ENCODE results near the gene ABCC8.

Gene ABCC8

GRCh38 chr11:17469998-17470397 is 6.6 kb downstream of the ABCC8 start:
- no peak for DNase-seq (ENCODE audit: low spot score)

GRCh38 chr11:17468122-17468521 is 8.5 kb downstream of the ABCC8 start:
- no peak for DNase-seq (ENCODE audit: low spot score)

DNA sequence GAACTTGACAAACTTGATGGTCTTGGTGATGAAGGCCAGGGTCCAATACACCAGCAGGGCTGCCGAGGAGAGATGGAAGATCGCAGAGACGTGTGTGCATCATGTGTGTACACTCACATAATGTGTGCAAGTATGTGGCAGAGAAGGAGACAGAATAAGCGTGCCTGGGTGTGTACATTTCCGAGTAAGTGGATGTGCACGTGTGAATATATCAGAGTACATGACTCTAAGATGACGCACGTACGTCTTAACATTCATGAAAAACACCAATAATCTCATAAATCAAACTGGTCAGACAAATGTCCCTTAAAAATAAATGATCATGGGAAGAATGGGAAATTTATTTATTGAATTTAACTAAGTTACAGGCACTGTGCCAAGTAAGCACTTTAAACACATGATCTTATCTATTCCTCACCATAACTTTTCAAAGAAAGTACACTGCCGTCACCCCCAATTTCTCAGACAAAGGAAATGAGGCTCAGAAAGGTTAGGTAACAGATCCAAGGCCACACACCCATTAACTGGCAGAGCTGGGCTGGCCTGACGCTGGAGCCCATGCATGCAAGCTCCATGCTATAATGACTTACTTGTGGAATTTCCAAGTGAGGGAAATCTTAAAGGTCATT is 13.0 kb downstream of the ABCC8 start:
- DNase-seq (ENCODE audit: low spot score): no peak

DNA sequence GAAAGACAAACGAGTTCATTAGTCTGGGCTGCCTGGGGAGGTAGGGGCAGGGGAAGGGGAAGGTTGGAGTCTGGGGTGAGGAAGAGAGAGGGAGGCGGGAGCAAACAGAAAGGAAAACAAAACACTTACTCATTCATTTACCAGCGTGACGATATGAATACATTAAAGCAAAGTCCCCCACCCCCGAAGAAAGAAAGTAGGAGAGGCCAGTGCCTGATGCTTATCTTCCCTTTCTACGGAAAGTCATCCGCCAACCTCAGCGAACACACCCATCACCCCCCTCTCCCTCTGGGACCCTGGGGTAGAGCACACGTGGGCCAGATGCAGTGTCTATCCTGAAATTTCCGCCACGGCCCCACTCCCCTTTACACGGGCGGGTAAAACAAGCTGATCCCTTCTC is 13.7 kb downstream of the ABCC8 start:
- no peak for DNase-seq (ENCODE audit: low spot score)

DNA sequence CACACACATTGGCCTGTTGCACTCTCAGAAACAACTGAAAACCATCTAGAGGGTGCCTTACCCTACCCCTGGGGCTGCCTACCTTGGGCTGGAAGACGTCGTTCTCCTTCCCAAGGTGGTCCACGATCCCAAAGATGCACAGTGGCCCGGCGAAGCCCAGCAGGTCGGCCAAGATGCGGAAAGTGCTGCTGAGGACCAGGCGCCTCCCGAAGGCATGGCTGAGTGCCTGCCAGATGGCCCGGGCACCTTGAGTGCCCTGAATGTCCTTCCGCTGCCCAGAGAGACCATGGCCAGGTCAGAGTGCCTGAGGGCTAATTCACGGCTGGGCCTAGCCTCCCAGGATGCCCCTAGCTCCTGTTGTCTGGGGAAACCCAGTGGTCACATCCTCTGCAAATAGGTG is 16.2 kb downstream of the ABCC8 start:
- DNase-seq (ENCODE audit: low spot score): no peak

GRCh38 chr11:17459236-17459896 is 17.3 kb downstream of the ABCC8 start:
- no peak for DNase-seq (ENCODE audit: low spot score)

DNA sequence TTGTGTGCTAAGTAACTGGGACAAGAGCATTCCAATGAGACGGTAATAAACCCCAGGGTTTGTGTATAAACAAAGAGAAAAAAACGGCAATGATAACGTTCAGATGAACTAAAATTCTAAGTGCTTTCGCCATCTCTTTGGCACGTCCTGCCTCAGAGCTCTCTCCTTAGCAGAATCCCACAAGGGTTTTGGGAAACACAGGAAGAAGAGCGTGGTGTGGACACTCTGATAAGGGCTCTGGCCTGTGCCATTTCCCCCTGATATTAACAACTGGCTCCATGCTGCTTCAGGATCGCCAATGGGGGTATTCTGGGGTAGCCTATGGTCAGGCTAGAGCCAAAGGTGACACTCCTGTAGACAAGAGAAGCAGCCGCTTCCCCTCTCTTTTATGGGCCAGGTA is 18.4 kb downstream of the ABCC8 start:
- no peak for DNase-seq (ENCODE audit: low spot score)

GRCh38 chr11:17457396-17458173 is 19.1 kb downstream of the ABCC8 start:
- DNase-seq (ENCODE audit: low spot score): no peak

DNA sequence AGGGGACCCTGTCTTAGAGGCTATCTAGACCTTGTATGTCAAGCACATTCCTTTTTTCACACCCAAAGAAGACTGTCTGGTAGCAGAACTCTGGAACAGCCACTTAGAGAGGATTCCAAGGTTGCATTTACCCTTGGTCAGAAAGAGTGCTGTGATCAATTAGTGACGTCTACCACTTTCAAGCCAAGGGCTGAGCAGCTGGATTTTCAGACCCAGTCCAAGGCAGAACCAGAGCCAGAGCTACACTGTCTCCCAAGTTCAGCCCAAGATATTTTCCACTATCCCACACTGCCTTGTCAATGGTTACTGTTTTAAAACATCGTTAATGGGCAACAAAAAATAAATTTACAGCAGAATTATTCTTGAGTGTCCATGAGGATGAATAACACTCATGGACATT is 24.0 kb downstream of the ABCC8 start:
- DNase-seq (ENCODE audit: low spot score): no peak

DNA sequence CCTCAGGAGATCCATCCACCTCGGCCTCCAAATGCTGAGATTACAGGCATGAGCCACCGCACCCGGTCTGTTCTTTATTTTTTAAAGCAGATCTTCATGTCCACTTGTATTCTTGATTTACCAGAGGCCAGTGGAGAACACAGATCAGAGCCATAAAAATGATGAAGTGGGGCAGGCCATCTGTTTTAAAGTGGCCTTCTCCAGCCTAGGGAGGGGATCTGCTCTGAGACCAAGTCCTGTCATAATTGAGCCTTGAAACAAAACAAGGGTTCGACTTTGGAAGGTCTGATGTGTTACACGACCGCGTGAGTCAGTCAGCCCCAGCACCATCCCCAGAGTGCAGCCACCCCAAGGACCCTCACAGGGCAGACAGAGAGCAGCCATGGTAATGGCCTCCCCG is 27.5 kb downstream of the ABCC8 start:
- DNase-seq (ENCODE audit: low spot score): no peak

- no peak for DNase-seq (ENCODE audit: low spot score)
These were observed 30.2 kb downstream of the ABCC8 start for GRCh38 chr11:17446482-17446881.

DNA sequence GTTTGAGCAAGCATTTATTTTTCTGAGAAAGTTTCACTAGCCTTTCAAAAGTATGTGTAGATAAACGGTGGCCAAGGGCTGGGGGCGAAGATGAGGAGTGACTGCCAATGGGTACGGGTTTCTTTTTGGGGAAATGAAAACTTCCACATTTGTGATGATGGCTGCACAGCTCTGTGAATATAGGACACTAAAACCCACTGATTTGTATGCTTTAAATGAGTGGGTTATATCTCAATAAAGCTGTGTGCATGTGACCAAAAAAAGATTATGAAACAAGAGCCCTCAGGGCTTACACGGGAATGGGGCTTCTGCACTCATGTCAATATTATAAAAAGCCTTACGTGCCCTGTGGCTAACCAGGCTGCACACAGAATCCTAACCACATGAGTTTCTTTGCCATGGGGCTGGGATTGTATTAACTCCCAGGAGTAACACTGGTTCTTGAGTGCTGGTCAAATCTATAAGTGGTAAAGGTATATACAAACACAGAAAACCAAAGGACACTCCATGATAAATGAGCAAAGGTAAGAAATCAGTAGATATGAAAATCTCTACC is 31.3 kb downstream of the ABCC8 start:
- no peak for DNase-seq (ENCODE audit: low spot score)

GRCh38 chr11:17443926-17444690 is 32.5 kb downstream of the ABCC8 start:
- no peak for DNase-seq (ENCODE audit: low spot score)

DNA sequence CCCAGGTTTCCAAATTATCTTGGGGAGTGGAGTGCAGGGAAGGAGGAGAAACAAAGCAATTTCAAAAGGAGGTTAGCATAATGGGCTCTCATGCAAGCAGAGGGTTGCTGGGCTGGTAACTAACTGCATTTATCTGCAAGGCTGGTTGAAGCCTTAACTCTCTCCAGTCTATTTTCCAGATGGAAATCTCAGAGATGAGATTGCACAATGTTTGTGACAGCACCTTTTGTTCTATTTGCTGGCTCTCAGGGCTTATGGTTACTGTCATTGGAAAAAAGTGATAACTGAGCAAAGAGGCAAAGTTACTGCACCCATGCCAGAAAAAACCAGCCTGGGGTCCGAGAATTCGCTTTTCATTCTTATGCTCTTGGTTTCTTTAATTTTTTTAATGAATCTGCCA is 33.2 kb downstream of the ABCC8 start:
- no peak for DNase-seq (ENCODE audit: low spot score)

DNA sequence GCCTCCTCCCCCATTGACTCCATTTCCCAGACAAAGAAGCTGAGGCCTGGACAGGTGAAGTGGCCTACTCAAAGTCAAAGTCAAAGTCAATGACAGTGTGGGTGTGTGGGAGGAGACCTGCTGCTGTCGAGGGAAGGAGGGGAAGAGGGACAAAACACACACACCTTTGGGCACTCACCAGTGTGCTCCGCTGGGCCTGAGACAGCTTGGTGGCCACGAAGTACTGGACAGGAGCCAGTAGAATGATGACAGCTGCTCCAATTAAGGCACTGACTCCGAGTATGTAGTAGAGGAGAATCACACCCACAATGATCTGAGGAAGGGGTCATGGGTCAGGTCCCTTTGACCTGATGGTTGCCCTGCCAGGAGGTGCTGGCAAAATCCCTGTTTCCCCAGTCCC is 33.6 kb downstream of the ABCC8 start:
- DNase-seq (ENCODE audit: low spot score): no peak

- DNase-seq (ENCODE audit: low spot score): peak; percentile 25
These were observed 37.3 kb downstream of the ABCC8 start for GRCh38 chr11:17439316-17439782.

DNA sequence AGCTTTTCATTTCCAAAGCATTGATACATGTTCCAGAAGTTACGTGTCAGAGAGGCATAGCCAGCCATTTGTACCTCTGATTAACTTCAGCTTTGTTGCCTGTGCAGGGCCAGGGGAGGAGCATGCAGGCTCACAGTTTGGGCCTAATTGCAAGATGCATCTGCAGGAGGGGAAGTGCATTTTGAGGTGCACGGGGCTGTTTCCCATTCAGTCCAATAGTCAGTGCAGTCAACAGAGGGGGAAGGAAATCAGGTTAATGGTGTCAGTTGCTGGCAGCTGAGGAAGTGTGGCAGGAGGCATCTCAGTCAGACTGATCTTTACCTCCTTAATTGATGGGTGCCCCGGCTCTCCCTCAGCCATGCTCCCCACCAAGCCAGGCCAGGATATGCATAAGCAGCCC is 39.3 kb downstream of the ABCC8 start:
- DNase-seq (ENCODE audit: low spot score): no peak

DNA sequence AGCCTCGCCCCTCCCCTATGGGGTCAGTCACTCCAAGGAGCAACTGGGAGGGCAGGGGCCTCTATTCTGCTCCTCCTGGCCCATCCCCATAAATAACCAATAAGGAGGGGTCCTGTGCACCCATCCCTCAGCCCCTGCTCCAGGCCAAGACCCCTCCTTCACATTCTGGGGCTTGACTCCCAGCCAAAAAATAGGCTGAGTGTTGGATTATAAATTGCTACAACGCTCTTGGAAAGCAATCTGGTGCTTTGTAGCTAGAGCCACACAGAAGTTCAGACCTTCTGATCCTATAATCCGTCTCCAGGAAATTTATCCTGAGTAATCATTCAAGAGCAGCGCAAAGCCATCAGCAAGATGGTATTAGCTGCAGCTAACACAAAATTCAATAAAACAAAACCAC is 42.5 kb downstream of the ABCC8 start:
- DNase-seq (ENCODE audit: low spot score): no peak

DNA sequence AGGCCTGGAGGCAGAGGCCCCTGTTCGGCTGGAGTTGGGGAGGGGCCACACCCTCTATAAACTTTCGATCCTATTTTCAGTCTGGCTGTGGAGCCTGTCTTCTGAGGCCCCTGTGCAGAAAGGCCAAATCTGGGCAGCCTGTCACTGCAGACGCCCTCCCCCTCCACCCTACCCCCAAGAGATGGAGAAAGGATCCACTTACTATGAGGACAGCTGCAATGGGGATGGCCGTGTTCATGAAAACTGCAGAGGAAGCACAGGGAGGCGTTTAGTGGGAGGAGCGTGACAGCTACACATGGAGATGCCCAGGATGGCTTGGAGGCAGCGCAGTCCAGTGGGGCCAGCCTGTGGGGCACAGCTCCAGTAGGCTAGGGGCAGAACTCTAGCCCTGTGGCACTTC is 44.6 kb downstream of the ABCC8 start:
- no peak for DNase-seq (ENCODE audit: low spot score)

DNA sequence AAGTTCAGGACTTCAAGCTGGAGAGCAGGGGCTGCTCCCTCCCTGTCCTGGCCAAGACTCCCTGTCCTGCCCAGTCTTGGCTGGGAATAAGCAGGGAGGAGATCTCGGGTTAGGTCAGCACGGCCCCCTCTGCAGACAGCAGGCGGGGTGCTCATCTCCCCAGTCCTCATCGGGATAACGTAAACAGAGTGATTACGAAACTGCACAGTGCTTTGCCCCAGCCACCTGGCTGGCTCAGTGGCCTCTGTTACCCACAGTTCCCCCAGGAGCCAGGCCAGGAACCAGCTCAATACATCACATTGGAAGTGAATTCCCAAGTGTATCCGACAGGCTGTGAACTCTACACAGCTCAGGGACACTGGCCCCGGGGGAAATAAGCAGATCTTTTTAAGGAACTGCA is 45.5 kb downstream of the ABCC8 start:
- DNase-seq (ENCODE audit: low spot score): no peak

DNA sequence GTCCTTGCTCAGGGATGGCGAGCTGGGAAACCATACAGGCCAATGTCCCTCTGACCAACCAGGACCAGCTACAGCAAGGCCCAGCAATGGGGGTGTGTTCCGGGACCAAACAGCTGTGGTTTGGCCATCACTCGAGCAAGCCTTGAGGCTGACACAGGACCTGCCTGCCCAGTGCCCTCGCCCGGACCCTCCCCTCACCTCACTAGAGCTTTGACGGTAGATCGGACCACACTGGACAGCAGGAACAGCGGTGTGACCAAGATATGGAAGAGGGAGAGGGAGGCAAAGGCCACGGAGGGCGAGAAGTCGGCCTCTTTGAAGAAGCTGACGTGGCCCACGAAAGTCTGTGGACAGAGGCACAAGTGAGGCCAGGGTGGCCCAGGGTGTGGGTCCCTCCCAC is 46.0 kb downstream of the ABCC8 start:
- no peak for DNase-seq (ENCODE audit: low spot score)

GRCh38 chr11:17428925-17429324 is 47.7 kb downstream of the ABCC8 start:
- no peak for DNase-seq (ENCODE audit: low spot score)

Measured in HuH-7 (cell line).